PC-3 (cell line): ENCODE measurements around the gene STRN4. TPM values are rescaled to one million over a fixed set of nuclear protein-coding genes. Genes with fewer than 3 reads are reported as not detected.
A peak's percentile ranks its signal among the peaks of the same experiment; 100 is the strongest.

Experiments
- ATAC-seq: fragments of 200-7000 bp; cut with Tn5 transposase; 2 replicates; pipeline ENCODE4 v1.9.1; 2020; ENCODE audit warnings: mild to moderate bottlenecking, moderate library complexity
- BruUV-seq: library from RNA; stranded (reverse); fragments of 400-500 nt; replicated peaks from 2 replicates; lab custom pipeline; 2021; lab: Mats Ljungman, UMichigan
- CTCF ChIA-PET: fragments of 300-600 bp; sonication (Branson Sonifier 250); formaldehyde crosslinking; loops from one replicate; lab custom pipeline; 2022; ENCODE audit warnings: antibody characterized with exemption; lab: Charles Lee
- POLR2A ChIA-PET: fragments of 300-600 bp; sonication (Branson Sonifier 250); formaldehyde crosslinking; loops from one replicate; lab custom pipeline; 2022; ENCODE audit warnings: antibody characterized with exemption; ENCODE audit not compliant: unreplicated experiment; lab: Charles Lee
- DNase-seq: peaks from one replicate; pipeline ENCODE4 v3.0.0-alpha.2; 2015
- H2AFZ ChIP-seq: fragments of 300-600 bp; sonication (generic); 2 replicates; pipeline ENCODE4 v1.6.0; 2016; ENCODE audit warnings: antibody characterized with exemption, low read length
- H3F3A ChIP-seq: fragments of 300-600 bp; sonication (generic); one replicate; pipeline ENCODE4 v1.6.0; 2017; ENCODE audit warnings: antibody characterized with exemption, low read length, control low read depth, mild to moderate bottlenecking; ENCODE audit not compliant: unreplicated experiment
- H3K27ac ChIP-seq: fragments of 300-600 bp; sonication (generic); 2 replicates; pipeline ENCODE4 v1.5.1; 2016; ENCODE audit warnings: mild to moderate bottlenecking, low read length
- H3K27me3 ChIP-seq: fragments of 300-600 bp; sonication (generic); 2 replicates; pipeline ENCODE4 v1.6.1; 2016; ENCODE audit warnings: low read length, mixed read lengths
- H3K36me3 ChIP-seq: fragments of 300-600 bp; sonication (generic); 2 replicates; pipeline ENCODE4 v1.6.1; 2016; ENCODE audit warnings: low read depth, mixed run types, low read length, mixed read lengths
- H3K4me1 ChIP-seq: fragments of 300-600 bp; sonication (generic); 2 replicates; pipeline ENCODE4 v1.5.1; 2016; ENCODE audit warnings: low read length; ENCODE audit not compliant: insufficient read depth
- H3K4me2 ChIP-seq: fragments of 300-600 bp; sonication (generic); 2 replicates; pipeline ENCODE4 v1.6.0; 2016; ENCODE audit warnings: low read length
- H3K4me3 ChIP-seq: fragments of 300-600 bp; sonication (generic); 2 replicates; pipeline ENCODE4 v1.5.1; 2016; ENCODE audit warnings: mild to moderate bottlenecking, low read length, mixed read lengths
- H3K79me2 ChIP-seq: fragments of 300-600 bp; sonication (generic); 2 replicates; pipeline ENCODE4 v1.6.1; 2017; ENCODE audit warnings: low read length, mixed read lengths
- H3K9ac ChIP-seq: fragments of 300-600 bp; sonication (generic); 2 replicates; pipeline ENCODE4 v1.6.0; 2016; ENCODE audit warnings: mild to moderate bottlenecking, low read length
- H3K9me2 ChIP-seq: fragments of 300-600 bp; sonication (generic); replicated peaks from 2 replicates; pipeline ENCODE4 v1.6.1; 2016; ENCODE audit warnings: mixed run types, low read length, mixed read lengths
- H3K9me3 ChIP-seq: fragments of 300-600 bp; sonication (generic); 2 replicates; pipeline ENCODE4 v1.6.1; 2016; ENCODE audit warnings: low read length, mixed read lengths
- H4K20me1 ChIP-seq: fragments of 300-600 bp; sonication (generic); 2 replicates; pipeline ENCODE4 v1.6.1; 2016; ENCODE audit warnings: low read length, mixed read lengths
- CTCF ChIP-seq: fragments of 300-600 bp; sonication (generic); conservative IDR thresholded peaks from 2 replicates; pipeline ENCODE4 v1.5.1; 2017; ENCODE audit warnings: antibody characterized with exemption, low read depth, mild to moderate bottlenecking, low read length
- EZH2 ChIP-seq: fragments of 300-600 bp; sonication (generic); IDR thresholded peaks from one replicate; pipeline ENCODE4 v1.6.1; 2017; ENCODE audit warnings: antibody characterized with exemption, mild to moderate bottlenecking, low read length; ENCODE audit not compliant: unreplicated experiment
- EZH2phosphoT487 ChIP-seq: fragments of 300-600 bp; sonication (generic); IDR thresholded peaks from 2 replicates; pipeline ENCODE4 v1.6.1; 2018; ENCODE audit warnings: mild to moderate bottlenecking, antibody characterized with exemption, low read length, borderline replicate concordance
- intact Hi-C: fragments of 100-400 bp; cut with micrococcal nuclease; formaldehyde crosslinking; loops from 2 replicates; pipeline ENCODE4 v1.9.0; 2023
- total RNA-seq: library from RNA; depleted of rRNA; stranded (reverse); fragments of >200 nt; gene quantifications from 2 replicates; pipeline ENCODE4 v1.2.3, GENCODE V29; 2014

Gene STRN4
- total RNA-seq, 1 experiment from 2014 or later: 62.7 TPM

GRCh38 chr19:46732172-46732938, 13.9 kb downstream of the STRN4 start:
- peaks cover 24% of the 10 kb centered on the region for H3K36me3 ChIP-seq
- ATAC-seq (no peak), DNase-seq (no peak)
- BruUV-seq: no TSS peak
- H3K4me3 ChIP-seq: no peak overlapping the region
- H3K4me2 ChIP-seq: peak overlapping the region; percentile 72
- H3F3A ChIP-seq: no peaks in the 10 kb centered on the region
- TF ChIP-seq CTCF (no peak), EZH2phosphoT487 (no peak), EZH2 (no peak)
- H3K79me2 ChIP-seq: peaks cover 58% of the 10 kb centered on the region
- ChIA-PET POLR2A (interaction anchor here (0.5 kb wide), 1 partner anchor 14 kb away, joined by 4 read pairs; no protein-coding TSS in a partner anchor), CTCF (no interaction called here)
- no peaks in the 10 kb centered on the region for H3K27me3 ChIP-seq
- H3K27ac ChIP-seq: peak overlapping the region; percentile 91
- H3K4me1 ChIP-seq: peaks cover 43% of the 10 kb centered on the region
- no peak overlapping the region for H2AFZ ChIP-seq
- no peak overlapping the region for H3K9ac ChIP-seq
- no peaks in the 10 kb centered on the region for H3K9me3 ChIP-seq
- intact Hi-C loops: no loop called here
- H3K9me2 ChIP-seq: no peaks in the 10 kb centered on the region
- peaks cover 11% of the 10 kb centered on the region; the same call in 1 of the 2 replicates for H4K20me1 ChIP-seq

GRCh38 chr19:46731584-46731983, 14.7 kb downstream of the STRN4 start:
- H3K27me3 ChIP-seq: no peaks in the 10 kb centered on the region
- H3K79me2 ChIP-seq: peaks cover 54% of the 10 kb centered on the region
- H4K20me1 ChIP-seq: peaks cover 11% of the 10 kb centered on the region; the same call in 1 of the 2 replicates
- H3K9ac ChIP-seq: peak overlapping the region; percentile 54
- TF ChIP-seq EZH2phosphoT487: no peak
- no peak for TF ChIP-seq CTCF
- no peaks in the 10 kb centered on the region for H3K9me2 ChIP-seq
- no peak overlapping the region for H2AFZ ChIP-seq
- ATAC-seq (no peak), DNase-seq (no peak)
- ChIA-PET CTCF (interaction anchor here (1.0 kb wide), 1 partner anchor 10 kb away, joined by 3 read pairs; no protein-coding TSS in a partner anchor), POLR2A (no interaction called here)
- peak overlapping the region; percentile 30; the same call in 1 of the 2 replicates for H3K4me3 ChIP-seq
- H3K4me2 ChIP-seq: peak overlapping the region; percentile 72
- H3K27ac ChIP-seq: peak overlapping the region; percentile 91
- BruUV-seq: no TSS peak
- intact Hi-C loops: loop anchor here (2.0 kb wide), 1 partner anchor 15 kb away; the partner anchor contains the start of gene PRKD2
- H3K9me3 ChIP-seq: no peaks in the 10 kb centered on the region
- H3K36me3 ChIP-seq: peaks cover 28% of the 10 kb centered on the region
- H3F3A ChIP-seq: no peaks in the 10 kb centered on the region
- H3K4me1 ChIP-seq: peaks cover 43% of the 10 kb centered on the region
